ENCODE data around the gene CPNE6.

- TF ChIP-seq POLR2A (IDR thresholded peaks at IDR 0.05): no peak
- TF ChIP-seq, protein P1, sequence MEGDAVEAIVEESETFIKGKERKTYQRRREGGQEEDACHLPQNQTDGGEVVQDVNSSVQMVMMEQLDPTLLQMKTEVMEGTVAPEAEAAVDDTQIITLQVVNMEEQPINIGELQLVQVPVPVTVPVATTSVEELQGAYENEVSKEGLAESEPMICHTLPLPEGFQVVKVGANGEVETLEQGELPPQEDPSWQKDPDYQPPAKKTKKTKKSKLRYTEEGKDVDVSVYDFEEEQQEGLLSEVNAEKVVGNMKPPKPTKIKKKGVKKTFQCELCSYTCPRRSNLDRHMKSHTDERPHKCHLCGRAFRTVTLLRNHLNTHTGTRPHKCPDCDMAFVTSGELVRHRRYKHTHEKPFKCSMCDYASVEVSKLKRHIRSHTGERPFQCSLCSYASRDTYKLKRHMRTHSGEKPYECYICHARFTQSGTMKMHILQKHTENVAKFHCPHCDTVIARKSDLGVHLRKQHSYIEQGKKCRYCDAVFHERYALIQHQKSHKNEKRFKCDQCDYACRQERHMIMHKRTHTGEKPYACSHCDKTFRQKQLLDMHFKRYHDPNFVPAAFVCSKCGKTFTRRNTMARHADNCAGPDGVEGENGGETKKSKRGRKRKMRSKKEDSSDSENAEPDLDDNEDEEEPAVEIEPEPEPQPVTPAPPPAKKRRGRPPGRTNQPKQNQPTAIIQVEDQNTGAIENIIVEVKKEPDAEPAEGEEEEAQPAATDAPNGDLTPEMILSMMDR (IDR thresholded peaks at IDR 0.05): no peak
These were observed 20.7 kb downstream of the CPNE6 start for GRCh38 chr14:24092110-24092504.
